K562 (cell line): ENCODE results near the gene FGGY. TPM values are rescaled to one million over a fixed set of nuclear protein-coding genes. Genes with fewer than 3 reads are reported as not detected.

Experiments
- NBN ChIP-seq: fragments of 450-650 bp; IDR thresholded peaks from 2 replicates; pipeline ENCODE4 v1.6.1; 2016; ENCODE audit warnings: low read depth, mild to moderate bottlenecking
- ZNF263 ChIP-seq: sonication (generic); formaldehyde crosslinking; IDR thresholded peaks from 2 replicates; pipeline ENCODE4 v1.8.0; 2022; ENCODE audit warnings: mild to moderate bottlenecking, missing genetic modification reagents, borderline replicate concordance
- ZNF507 ChIP-seq: conservative IDR thresholded peaks from 2 replicates; pipeline ENCODE4 v1.6.1; 2017; ENCODE audit warnings: missing genetic modification characterization, missing compliant biosample characterization
- ZNF586 ChIP-seq: fragments of 450-650 bp; formaldehyde crosslinking; conservative IDR thresholded peaks from 2 replicates; pipeline ENCODE4 v1.4.0; 2020; ENCODE audit warnings: mild to moderate bottlenecking, moderate library complexity
- polyA plus RNA-seq, 8 experiments: library from polyadenylated mRNA; depleted of rRNA in 4 of 8; stranded (reverse) in 5 of 8; unstranded in 3 of 8; fragments of >200 nt; fragmentation: Nextera tagmentation in 2 of 8; fragmentation: Illumina TruSeq in 1 of 8; extraction: Ambion mirVana in 2 of 8; extraction: Trizol in 1 of 8; gene quantifications; 2 replicates each; pipeline versions ENCODE4 v1.2.1 to v1.2.3, GENCODE V29; 2011 to 2014; ENCODE audit warnings: inconsistent platforms in 1 of 8, missing spikeins in 1 of 8
- total RNA-seq, 7 experiments: library from RNA; depleted of rRNA in 6 of 7; stranded (reverse); fragments of >200 nt in 6 of 7; fragmentation: Illumina TruSeq in 2 of 7; extraction: Trizol in 2 of 7; gene quantifications; 2 replicates each; pipeline versions ENCODE4 v1.2.1 to v1.2.3, GENCODE V29; 2011 to 2021; ENCODE audit warnings: low replicate concordance in 1 of 7
- TF ChIP-seq, protein P1 (sequence below): fragments of 200-400 bp; formaldehyde crosslinking; IDR thresholded peaks from 2 replicates; pipeline ENCODE4 v1.6.1; 2017; ENCODE audit warnings: mild to moderate bottlenecking, low read depth, low read length, moderate library complexity
- TF ChIP-seq, protein P2 (sequence below): fragments of 250-450 bp; sonication (Bioruptor Pico); IDR thresholded peaks from 2 replicates; pipeline ENCODE4 v1.8.0; 2021; ENCODE audit warnings: borderline replicate concordance, mild to moderate bottlenecking, moderate library complexity; ENCODE audit not compliant: poor library complexity, severe bottlenecking
- TF ChIP-seq, protein P3 (sequence below): fragments of 450-650 bp; IDR thresholded peaks from 2 replicates; pipeline ENCODE4 v1.6.1; 2016; ENCODE audit warnings: missing biosample characterization, missing genetic modification characterization

Gene FGGY
- total and polyA plus RNA-seq, 9 of the 15 experiments (the other 6 are each of a cell fraction or from before 2014, with no cell fraction given) = 9.7 to 19.2 (median 12.6) TPM

DNA sequence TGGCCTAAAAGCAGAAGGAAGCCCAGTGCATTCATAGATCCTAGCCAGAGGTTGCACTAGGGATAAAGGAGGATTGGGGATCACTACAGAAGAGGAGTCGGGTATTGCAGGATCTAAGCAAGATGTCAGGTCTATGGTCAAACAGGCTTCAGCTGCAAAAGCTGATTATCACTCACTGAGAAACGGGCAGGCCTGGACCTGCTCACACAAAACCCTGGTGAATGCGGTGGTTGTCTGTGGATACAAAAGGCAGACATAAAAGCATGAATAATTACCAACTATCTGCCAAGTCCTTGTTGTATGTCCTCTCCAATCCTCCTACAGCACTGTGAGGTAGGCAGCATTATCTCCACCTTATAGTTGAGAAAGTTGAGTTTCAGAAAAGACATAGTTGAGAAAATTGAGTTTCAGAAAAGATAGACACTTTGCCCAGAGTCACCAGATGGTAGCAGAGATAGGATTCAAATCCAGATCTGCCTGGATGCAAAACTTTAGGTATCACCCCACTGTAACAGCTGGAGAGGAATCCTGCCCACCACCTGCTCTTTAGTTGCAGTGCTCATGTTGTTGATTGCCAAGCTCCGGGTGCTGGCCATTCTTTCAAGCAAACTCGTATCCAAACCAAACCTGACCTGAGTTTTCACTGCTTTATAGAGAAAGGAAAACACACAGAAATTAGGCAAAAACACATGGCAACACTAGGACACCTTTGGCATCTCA, 468.3 kb downstream of the FGGY start (continued):
- TF ChIP-seq, protein P1, sequence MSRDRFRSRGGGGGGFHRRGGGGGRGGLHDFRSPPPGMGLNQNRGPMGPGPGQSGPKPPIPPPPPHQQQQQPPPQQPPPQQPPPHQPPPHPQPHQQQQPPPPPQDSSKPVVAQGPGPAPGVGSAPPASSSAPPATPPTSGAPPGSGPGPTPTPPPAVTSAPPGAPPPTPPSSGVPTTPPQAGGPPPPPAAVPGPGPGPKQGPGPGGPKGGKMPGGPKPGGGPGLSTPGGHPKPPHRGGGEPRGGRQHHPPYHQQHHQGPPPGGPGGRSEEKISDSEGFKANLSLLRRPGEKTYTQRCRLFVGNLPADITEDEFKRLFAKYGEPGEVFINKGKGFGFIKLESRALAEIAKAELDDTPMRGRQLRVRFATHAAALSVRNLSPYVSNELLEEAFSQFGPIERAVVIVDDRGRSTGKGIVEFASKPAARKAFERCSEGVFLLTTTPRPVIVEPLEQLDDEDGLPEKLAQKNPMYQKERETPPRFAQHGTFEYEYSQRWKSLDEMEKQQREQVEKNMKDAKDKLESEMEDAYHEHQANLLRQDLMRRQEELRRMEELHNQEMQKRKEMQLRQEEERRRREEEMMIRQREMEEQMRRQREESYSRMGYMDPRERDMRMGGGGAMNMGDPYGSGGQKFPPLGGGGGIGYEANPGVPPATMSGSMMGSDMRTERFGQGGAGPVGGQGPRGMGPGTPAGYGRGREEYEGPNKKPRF = no peak
- TF ChIP-seq, protein P2, sequence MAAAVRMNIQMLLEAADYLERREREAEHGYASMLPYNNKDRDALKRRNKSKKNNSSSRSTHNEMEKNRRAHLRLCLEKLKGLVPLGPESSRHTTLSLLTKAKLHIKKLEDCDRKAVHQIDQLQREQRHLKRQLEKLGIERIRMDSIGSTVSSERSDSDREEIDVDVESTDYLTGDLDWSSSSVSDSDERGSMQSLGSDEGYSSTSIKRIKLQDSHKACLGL (CRISPR knock-in tag) = no peak
- no peak for TF ChIP-seq ZNF507 (tag)
- TF ChIP-seq, protein P3, sequence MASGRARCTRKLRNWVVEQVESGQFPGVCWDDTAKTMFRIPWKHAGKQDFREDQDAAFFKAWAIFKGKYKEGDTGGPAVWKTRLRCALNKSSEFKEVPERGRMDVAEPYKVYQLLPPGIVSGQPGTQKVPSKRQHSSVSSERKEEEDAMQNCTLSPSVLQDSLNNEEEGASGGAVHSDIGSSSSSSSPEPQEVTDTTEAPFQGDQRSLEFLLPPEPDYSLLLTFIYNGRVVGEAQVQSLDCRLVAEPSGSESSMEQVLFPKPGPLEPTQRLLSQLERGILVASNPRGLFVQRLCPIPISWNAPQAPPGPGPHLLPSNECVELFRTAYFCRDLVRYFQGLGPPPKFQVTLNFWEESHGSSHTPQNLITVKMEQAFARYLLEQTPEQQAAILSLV (tag) = no peak
- TF ChIP-seq NBN = no peak
- TF ChIP-seq ZNF586 (CRISPR knock-in tag) = no peak
- no peak for TF ChIP-seq ZNF263
